MM.1S (cell line): ENCODE results near the gene BTBD9.

Experiments
- EZH2 ChIP-seq: fragments of 300-600 bp; sonication (generic); optimal IDR thresholded peaks from 2 replicates; pipeline ENCODE3; 2017; ENCODE audit warnings: low read depth, mild to moderate bottlenecking, antibody characterized with exemption, low read length, mixed read lengths
- EZH2phosphoT487 ChIP-seq: fragments of 300-600 bp; sonication (generic); IDR thresholded peaks from 2 replicates; pipeline ENCODE4 v1.6.1; 2018; ENCODE audit warnings: antibody characterized with exemption, low read length
- TF ChIP-seq, protein P1 (sequence below): fragments of 300-600 bp; sonication (generic); IDR thresholded peaks from 2 replicates; pipeline ENCODE4 v1.5.1; 2016; ENCODE audit warnings: antibody characterized with exemption, low read length, mixed read lengths

DNA sequence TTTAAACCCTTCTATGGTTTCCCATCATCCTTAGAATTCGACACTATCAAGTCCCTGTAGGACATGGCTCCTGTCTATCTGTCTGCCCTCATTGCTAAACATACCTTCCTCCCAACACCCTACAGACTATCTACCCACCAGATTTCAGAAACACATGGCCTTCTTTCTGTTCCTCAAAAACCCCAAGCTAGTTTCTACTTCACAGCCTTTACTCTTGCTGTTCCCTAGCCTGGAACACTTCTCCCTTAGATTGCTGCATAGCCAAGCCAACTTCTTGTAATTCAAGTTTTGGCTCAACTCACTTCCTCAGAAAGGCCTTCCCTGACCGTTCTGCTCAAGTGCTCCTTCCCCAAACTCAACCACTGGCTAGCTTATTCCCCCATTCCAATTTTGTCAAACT, 156.2 kb downstream of the BTBD9 start:
- TF ChIP-seq, protein P1, sequence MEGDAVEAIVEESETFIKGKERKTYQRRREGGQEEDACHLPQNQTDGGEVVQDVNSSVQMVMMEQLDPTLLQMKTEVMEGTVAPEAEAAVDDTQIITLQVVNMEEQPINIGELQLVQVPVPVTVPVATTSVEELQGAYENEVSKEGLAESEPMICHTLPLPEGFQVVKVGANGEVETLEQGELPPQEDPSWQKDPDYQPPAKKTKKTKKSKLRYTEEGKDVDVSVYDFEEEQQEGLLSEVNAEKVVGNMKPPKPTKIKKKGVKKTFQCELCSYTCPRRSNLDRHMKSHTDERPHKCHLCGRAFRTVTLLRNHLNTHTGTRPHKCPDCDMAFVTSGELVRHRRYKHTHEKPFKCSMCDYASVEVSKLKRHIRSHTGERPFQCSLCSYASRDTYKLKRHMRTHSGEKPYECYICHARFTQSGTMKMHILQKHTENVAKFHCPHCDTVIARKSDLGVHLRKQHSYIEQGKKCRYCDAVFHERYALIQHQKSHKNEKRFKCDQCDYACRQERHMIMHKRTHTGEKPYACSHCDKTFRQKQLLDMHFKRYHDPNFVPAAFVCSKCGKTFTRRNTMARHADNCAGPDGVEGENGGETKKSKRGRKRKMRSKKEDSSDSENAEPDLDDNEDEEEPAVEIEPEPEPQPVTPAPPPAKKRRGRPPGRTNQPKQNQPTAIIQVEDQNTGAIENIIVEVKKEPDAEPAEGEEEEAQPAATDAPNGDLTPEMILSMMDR, result no peak
- TF ChIP-seq EZH2phosphoT487 (no peak), EZH2 (no peak)
